Measurements from ENCODE around the gene ADGRA3. TPM values are rescaled to one million over a fixed set of nuclear protein-coding genes. Genes with fewer than 3 reads are reported as not detected.

Gene ADGRA3
- total RNA-seq, 1 donor from 2014 or later, result 76.0 TPM

- H3K4me3 Mint-ChIP-seq, result no peak overlapping the region
- no peaks in the 10 kb centered on the region for H3K27me3 Mint-ChIP-seq (ENCODE audit: low read depth)
- H3K36me3 Mint-ChIP-seq (ENCODE audit: low read depth), result no peaks in the 10 kb centered on the region
- no peaks in the 10 kb centered on the region for H3K4me1 Mint-ChIP-seq
- no peaks in the 10 kb centered on the region for H3K9me3 Mint-ChIP-seq
- DNase-seq (ENCODE audit: low read depth, low spot score), result no peak
- no peak for TF ChIP-seq CTCF (conservative IDR thresholded peaks at IDR 0.05)
- no peak overlapping the region for H3K27ac Mint-ChIP-seq (ENCODE audit: unreplicated experiment)
These were observed 7.0 kb upstream of the ADGRA3 start for GRCh38 chr4:22522706-22523501.

- H3K4me3 Mint-ChIP-seq, result no peak overlapping the region
- no peaks in the 10 kb centered on the region for H3K4me1 Mint-ChIP-seq
- no peaks in the 10 kb centered on the region for H3K27me3 Mint-ChIP-seq (ENCODE audit: low read depth)
- no peaks in the 10 kb centered on the region for H3K9me3 Mint-ChIP-seq
- no peak overlapping the region for H3K27ac Mint-ChIP-seq (ENCODE audit: unreplicated experiment)
- no peaks in the 10 kb centered on the region for H3K36me3 Mint-ChIP-seq (ENCODE audit: low read depth)
- no peak for DNase-seq (ENCODE audit: low read depth, low spot score)
- TF ChIP-seq CTCF (conservative IDR thresholded peaks at IDR 0.05), result no peak
These were observed 6.3 kb upstream of the ADGRA3 start for GRCh38 chr4:22522206-22522605.

- no peak for TF ChIP-seq CTCF (conservative IDR thresholded peaks at IDR 0.05)
- H3K4me3 Mint-ChIP-seq, result no peak overlapping the region
- no peaks in the 10 kb centered on the region for H3K36me3 Mint-ChIP-seq (ENCODE audit: low read depth)
- peaks cover 7% of the 10 kb centered on the region for H3K4me1 Mint-ChIP-seq
- H3K9me3 Mint-ChIP-seq, result no peaks in the 10 kb centered on the region
- no peak for DNase-seq (ENCODE audit: low read depth, low spot score)
- no peaks in the 10 kb centered on the region for H3K27me3 Mint-ChIP-seq (ENCODE audit: low read depth)
- H3K27ac Mint-ChIP-seq (ENCODE audit: unreplicated experiment), result no peak overlapping the region
These were observed 5.4 kb upstream of the ADGRA3 start for GRCh38 chr4:22521240-22521639.

- Mint-ChIP-seq H3K27ac (ENCODE audit: unreplicated experiment) (peak overlapping the region; percentile 100), H3K4me3 (peak overlapping the region; percentile 99), H3K9me3 (peaks cover 3% of the 10 kb centered on the region), H3K36me3 (ENCODE audit: low read depth) (peaks cover 5% of the 10 kb centered on the region), H3K27me3 (ENCODE audit: low read depth) (no peaks in the 10 kb centered on the region), H3K4me1 (peaks cover 34% of the 10 kb centered on the region)
- peak; percentile 56 for DNase-seq (ENCODE audit: low read depth, low spot score)
- peak; percentile 17 for TF ChIP-seq CTCF (conservative IDR thresholded peaks at IDR 0.05)
These were observed 550 bp downstream of the ADGRA3 start for GRCh38 chr4:22515145-22515887.

- no peaks in the 10 kb centered on the region for H3K27me3 Mint-ChIP-seq (ENCODE audit: low read depth)
- peaks cover 9% of the 10 kb centered on the region for H3K36me3 Mint-ChIP-seq (ENCODE audit: low read depth)
- peak overlapping the region; percentile 99 for H3K4me3 Mint-ChIP-seq
- peak overlapping the region; percentile 100 for H3K27ac Mint-ChIP-seq (ENCODE audit: unreplicated experiment)
- no peak for TF ChIP-seq CTCF (conservative IDR thresholded peaks at IDR 0.05)
- DNase-seq (ENCODE audit: low read depth, low spot score), result no peak
- H3K9me3 Mint-ChIP-seq, result peaks cover 3% of the 10 kb centered on the region
- peaks cover 38% of the 10 kb centered on the region for H3K4me1 Mint-ChIP-seq
These were observed 1.4 kb downstream of the ADGRA3 start for GRCh38 chr4:22514481-22514880.

Data from neural crest cell (in vitro differentiated cells).